ENCODE data around the gene FAM219A. TPM values are rescaled to one million over a fixed set of nuclear protein-coding genes. Genes with fewer than 3 reads are reported as not detected.
"Not testable (repeated sequence)": the region's sequence is repeated elsewhere in the genome, so short reads cannot be mapped to it uniquely, and the experiment has no call there.

The FAM219A gene
- total RNA-seq, 6 donors from 2014 or later, result 10.0 to 33.0 (median 15.2) TPM

GRCh38 chr9:34366365-34366764 is 92.0 kb downstream of the FAM219A start:
- DNase-seq (no peak), ATAC-seq (ENCODE audit: low FRiP score in 2 of 2) (no peak)
- no peak overlapping the region for H3K27ac ChIP-seq
- no peaks in the 10 kb centered on the region for H3K9me3 ChIP-seq
- no peak for TF ChIP-seq EP300 (IDR thresholded peaks at IDR 0.05)
- no peak for TF ChIP-seq CTCF (IDR thresholded peaks at IDR 0.05)
- TF ChIP-seq POLR2AphosphoS5 (IDR thresholded peaks at IDR 0.05), result no peak
- no peak for TF ChIP-seq POLR2A (IDR thresholded peaks at IDR 0.05)
- peaks cover 0 to 7% (median 3%) of the 10 kb centered on the region in 4 donors for H3K4me1 ChIP-seq
- no peaks in the 10 kb centered on the region for H3K27me3 ChIP-seq
- no peak overlapping the region for H3K4me3 ChIP-seq
- peaks cover 0 to 19% (median 8%) of the 10 kb centered on the region in 4 donors for H3K36me3 ChIP-seq
- WGBS, 2 donors, result 91 to 97% methylated on average over 2 of the region's 2 CpGs

DNA sequence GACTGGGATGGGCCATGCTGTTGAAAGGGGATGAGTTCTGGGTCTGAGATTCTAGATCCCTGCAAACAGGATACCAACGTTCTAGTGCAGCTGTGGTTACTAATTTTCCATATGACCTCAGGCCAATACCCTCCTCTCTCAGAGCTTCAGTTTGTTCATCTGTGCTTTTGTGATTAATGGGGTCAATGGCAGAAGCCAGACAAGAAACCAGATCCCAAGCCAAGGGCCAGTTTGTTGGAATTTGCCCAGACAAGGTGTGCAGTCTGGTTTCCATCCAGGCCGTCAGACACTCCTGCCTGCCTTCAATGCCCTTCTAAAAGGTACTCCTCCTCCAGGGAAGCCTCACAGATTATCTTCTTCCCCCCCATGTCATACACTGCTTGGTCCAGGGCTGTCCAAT is 93.1 kb downstream of the FAM219A start:
- no peak for DNase-seq
- TF ChIP-seq POLR2A (IDR thresholded peaks at IDR 0.05), result no peak
- no peak for TF ChIP-seq EP300 (IDR thresholded peaks at IDR 0.05)
- TF ChIP-seq POLR2AphosphoS5 (IDR thresholded peaks at IDR 0.05), result no peak
- TF ChIP-seq CTCF (IDR thresholded peaks at IDR 0.05), result no peak
- no peaks in the 10 kb centered on the region for H3K27me3 ChIP-seq
- WGBS, 2 donors, result 83 to 93% methylated on average over 2 of the region's 2 CpGs
- H3K27ac ChIP-seq, result no peak overlapping the region
- H3K36me3 ChIP-seq, result peaks cover 0 to 8% (median 1%) of the 10 kb centered on the region in 4 donors
- H3K4me3 ChIP-seq, result no peak overlapping the region
- H3K9me3 ChIP-seq, result no peaks in the 10 kb centered on the region
- no peak for ATAC-seq (ENCODE audit: low FRiP score in 2 of 2)
- peaks cover 0 to 7% (median 3%) of the 10 kb centered on the region in 4 donors for H3K4me1 ChIP-seq

DNA sequence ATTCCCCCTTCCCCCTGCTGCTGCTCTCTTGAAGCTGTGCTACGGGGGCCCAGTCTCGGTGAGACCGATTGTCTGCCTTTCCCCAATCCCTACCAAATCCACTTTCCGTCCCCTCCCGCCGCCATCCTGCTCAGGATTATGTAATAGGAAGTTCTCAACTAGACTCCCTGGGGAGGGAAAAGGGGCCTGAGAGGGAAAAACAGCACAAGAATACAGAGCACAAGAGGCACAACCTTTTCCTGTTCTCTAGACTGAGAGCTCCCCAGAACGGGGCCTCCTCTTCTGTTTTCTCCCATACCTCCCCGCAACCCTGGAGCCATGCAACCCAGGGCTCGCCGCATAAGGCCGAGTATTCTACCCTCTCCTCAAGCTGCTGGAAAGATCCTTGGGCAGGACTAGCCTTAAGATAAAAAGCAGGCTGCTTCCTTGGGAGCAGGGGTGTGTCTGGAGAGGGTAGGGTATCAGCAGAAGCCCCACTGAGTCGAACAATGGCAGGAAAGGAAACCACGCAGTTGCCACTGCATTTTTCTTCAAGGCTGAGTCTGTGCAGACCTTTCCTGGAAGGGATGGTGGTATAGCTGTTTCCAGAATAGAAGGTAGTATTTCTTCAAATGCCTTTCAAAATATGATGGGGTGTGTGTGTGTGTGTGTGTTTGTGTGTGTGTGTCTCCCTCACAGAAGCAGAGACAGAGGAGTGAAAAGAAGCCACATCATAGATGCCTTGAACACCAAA is 94.6 kb downstream of the FAM219A start:
- DNase-seq (no peak), ATAC-seq (ENCODE audit: low FRiP score in 2 of 2) (no peak)
- Histone ChIP-seq H3K27ac (peak overlapping the region in 3 of 4 donors; percentile 21 to 58 (median 48)), H3K9me3 (no peaks in the 10 kb centered on the region), H3K4me3 (no peak overlapping the region), H3K4me1 (peaks cover 0 to 7% (median 3%) of the 10 kb centered on the region in 4 donors), H3K27me3 (no peaks in the 10 kb centered on the region), H3K36me3 (no peaks in the 10 kb centered on the region)
- 37 to 43% methylated on average over 13 of the region's 13 CpGs for WGBS, 2 donors
- TF ChIP-seq CTCF (IDR thresholded peaks at IDR 0.05), result no peak
- no peak for TF ChIP-seq POLR2AphosphoS5 (IDR thresholded peaks at IDR 0.05)
- no peak for TF ChIP-seq POLR2A (IDR thresholded peaks at IDR 0.05)
- TF ChIP-seq EP300 (IDR thresholded peaks at IDR 0.05), result no peak

- Histone ChIP-seq H3K4me1 (peaks cover 0 to 7% (median 3%) of the 10 kb centered on the region in 4 donors), H3K27me3 (no peaks in the 10 kb centered on the region), H3K36me3 (no peaks in the 10 kb centered on the region), H3K9me3 (no peaks in the 10 kb centered on the region), H3K27ac (peak overlapping the region in 1 of 4 donors; percentile 21), H3K4me3 (no peak overlapping the region)
- TF ChIP-seq POLR2A (IDR thresholded peaks at IDR 0.05) (no peak), CTCF (IDR thresholded peaks at IDR 0.05) (no peak), POLR2AphosphoS5 (IDR thresholded peaks at IDR 0.05) (no peak), EP300 (IDR thresholded peaks at IDR 0.05) (no peak)
- WGBS, 2 donors, result 88 to 97% methylated on average over 4 of the region's 4 CpGs
- DNase-seq (no peak), ATAC-seq (ENCODE audit: low FRiP score in 2 of 2) (no peak)
These were observed 95.7 kb downstream of the FAM219A start for GRCh38 chr9:34362614-34363214.

- not testable (repeated sequence) for H3K27ac ChIP-seq; H3K4me1 ChIP-seq; H3K4me3 ChIP-seq; DNase-seq; H3K27me3 ChIP-seq; ATAC-seq (ENCODE audit: low FRiP score in 2 of 2); H3K36me3 ChIP-seq; H3K9me3 ChIP-seq
- WGBS, 2 donors, result 81 to 96% methylated on average over 1 of the region's 1 CpG
These were observed 105.4 kb downstream of the FAM219A start for GRCh38 chr9:34352957-34353356.

DNA sequence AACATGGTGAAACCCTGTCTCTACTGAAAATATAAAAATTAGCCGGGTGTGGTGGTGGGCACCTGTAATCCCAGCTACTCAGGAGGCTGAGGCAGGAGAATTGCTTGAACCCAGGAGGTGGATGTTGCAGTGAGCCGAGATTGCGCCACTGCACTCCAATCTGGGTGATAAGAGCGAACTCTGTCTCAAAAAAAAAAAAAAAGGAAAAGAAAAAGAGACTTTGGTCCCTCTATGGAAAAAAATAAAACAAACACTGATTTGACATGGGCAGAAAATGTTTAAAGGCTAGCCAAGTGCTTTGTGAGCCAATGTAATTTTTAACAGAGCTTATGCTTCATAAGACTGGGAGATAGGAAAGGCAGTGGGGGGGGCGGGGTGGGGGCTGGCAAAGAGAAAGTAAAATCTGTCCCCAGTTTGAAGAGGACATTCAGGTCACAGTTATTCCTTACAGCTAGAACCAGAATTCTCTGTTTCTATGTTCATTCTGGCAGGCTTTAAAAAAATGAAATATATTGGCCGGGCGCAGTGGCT is 106.2 kb downstream of the FAM219A start:
- not testable (repeated sequence) for DNase-seq

More for the DNA sequence above, 106.2 kb downstream of the FAM219A start:
- H3K27ac ChIP-seq; H3K9me3 ChIP-seq; ATAC-seq (ENCODE audit: low FRiP score in 2 of 2); H3K27me3 ChIP-seq; H3K4me1 ChIP-seq; H3K4me3 ChIP-seq; H3K36me3 ChIP-seq: not testable (repeated sequence)
- WGBS, 2 donors, result 83 to 86% methylated on average over 7 of the region's 7 CpGs

Data from upper lobe of left lung (tissue), 6 donors.